Cortex of kidney (tissue), 1 donor: Measurements from ENCODE around the gene SCCPDH.

Experiments used
- DNase-seq: peaks from one replicate; lab custom pipeline; 2025; lab: John Stamatoyannopoulos, UW

Gene SCCPDH

DNA sequence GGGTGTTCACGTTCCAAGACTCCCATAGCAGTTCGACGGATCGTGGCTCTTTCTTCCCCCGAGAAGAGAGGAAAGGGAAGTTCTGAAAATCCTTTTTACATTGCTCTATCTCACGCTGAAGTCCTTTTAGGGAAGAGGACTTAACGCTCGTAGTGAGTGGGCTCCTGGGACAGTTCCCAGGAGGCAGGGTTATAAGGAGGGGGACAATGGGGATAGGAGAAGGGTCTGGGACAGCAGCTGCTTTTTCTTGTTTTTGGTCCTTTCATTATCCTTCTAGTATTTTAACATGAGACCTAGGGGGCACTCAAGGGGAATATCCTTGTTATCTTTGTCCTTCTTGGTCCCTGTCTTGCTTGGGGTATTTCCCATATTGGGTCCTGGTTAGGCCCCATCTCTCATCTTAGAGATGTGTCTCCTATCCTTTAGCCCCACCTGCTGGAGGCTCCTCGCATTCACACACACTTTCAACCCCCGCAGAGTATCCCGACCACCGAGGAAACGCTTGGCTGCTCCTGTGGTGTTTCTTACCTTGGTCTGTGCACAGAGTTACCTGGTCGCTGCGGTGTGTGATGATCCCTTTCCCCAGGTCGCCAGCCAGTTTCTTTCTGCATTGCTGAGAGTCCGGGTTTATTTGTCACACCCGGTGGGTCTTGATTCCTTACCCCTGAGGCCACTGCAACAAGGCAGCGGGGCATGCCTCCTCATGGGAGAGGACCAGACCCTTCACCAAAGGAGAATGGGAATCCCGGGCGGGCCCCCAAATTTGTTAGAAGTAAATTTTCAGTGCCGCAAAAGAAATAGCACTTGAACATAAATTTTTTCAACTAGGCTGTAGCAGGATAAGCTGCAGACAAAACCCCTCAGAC, 29.7 kb downstream of the SCCPDH start:
- no peak for DNase-seq

DNA sequence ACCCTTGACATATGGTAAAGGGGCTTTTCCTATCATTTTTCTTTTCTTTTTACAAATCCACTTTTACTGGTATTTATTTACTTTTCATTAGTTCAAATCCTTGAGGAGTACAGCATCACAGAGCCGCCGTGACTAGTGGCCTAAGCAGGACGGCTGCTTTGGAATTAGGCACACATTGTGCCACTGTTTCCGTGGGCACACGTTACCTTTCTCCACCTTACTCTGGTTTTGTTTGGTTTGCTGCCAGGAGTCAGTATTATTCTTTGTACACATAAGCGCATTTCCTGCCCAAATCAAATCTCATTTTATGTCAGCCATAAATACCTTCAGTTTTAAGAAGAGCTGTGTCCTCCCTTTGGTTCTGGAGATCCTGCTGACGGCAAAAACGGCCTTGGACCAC, 31.2 kb downstream of the SCCPDH start:
- DNase-seq = no peak

DNA sequence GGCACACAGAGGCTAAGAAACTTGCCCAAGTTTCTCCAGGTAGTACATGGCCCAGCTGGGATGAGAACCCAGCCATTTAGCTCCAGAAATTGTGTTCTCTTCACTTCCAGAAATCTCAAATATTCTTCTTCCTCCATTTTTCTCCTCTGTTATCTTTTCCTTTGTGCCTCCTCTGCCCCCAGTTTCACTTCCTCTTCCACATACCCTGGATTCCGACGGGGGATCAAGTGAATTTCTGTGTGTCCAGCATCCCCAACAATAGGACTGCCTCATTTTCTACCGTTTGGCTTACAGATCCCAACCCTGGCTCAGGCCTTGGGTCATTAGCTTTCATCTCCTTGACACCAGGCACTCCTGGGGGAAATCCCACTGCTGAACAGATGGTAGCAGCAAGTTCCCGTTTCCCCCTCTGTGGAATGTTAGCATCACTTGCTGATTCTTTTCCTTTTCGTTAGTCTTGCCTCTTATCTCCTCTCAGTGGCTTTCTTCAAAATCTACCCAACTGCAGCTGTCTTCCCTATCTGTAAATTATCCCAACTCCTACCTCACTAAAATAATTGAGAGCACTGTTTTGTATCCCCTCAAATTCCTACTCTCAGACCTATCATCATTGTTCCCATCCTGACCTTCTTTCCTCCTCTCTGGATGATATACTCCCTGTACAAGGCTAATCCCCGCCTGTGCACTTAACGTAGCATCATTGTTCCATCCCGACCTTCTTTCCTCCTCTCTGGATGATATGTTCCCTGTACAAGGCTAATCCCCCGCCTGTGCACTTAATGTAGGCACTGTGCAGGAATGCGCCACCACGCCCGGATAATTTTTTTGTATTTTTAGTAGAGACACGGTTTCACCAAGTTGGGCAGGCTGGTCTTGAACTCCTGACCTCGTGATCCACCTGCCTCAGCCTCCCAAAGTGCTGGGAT, 36.5 kb downstream of the SCCPDH start:
- no peak for DNase-seq

DNA sequence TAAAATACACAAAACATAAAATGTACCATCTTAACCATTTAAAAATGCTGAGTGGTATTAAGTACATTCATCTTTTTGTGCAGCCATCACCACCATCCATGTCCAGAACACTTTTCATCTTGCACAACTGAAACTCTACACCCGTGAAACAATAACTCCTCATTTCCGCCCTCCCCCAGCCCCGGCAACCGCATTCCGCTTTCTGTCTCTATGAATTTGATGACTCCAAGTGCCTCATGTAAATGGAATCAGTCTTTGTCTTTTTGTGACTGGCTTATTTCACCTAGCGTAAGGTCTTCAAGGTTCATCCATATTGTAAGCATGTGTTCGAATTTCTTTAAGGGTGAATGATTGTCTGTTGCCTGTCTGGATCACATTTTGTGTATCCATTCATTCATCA, 37.2 kb downstream of the SCCPDH start:
- DNase-seq = no peak

DNA sequence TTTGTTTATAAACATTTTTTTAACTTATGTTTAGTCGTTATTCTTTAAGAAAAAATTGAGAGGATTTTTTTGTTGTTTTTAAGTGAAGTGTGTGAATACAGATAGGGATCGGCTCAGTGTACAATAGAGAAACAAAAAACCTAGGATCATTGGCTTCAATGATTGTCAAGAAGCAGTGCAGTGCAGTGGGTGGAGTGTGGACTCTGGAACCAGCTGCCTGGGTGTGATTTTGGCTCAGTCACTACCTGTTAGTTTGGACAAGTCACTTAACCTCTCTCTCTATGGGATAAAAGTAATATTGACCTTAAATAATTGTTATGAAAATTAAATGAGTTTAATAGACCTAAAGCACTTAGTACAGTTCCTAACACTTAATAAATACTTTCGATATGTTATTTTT, 41.3 kb downstream of the SCCPDH start:
- DNase-seq = no peak

DNA sequence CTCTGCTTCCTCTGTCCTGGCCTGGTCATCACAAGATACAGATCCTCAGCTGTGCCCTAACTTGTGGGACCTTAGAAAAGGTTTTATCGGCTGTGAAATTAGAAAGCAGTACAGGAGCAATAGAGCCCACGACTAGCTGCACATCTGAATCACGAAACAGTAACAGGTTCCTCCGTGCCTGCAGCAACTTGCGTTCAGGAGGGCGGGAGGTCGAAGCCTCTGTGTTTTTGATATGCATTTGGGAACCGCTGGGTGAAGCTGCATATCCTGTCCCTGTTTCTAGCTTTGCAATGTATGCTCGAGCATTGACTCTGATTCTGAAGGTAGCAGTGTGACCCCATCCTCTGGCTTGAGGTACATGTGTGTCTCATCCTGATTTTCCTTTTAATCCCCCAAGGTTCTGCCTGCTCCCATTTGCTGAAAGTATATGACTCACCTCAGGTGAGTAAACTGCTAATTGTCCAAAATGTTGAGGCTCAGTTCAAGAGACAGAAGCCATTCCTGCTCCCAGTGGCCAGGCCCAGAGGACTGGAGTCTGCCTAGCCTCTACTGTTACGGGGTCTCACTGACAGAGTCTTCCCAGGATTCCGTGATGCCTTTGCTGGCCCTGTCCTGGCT, 44.3 kb downstream of the SCCPDH start:
- DNase-seq = no peak

DNA sequence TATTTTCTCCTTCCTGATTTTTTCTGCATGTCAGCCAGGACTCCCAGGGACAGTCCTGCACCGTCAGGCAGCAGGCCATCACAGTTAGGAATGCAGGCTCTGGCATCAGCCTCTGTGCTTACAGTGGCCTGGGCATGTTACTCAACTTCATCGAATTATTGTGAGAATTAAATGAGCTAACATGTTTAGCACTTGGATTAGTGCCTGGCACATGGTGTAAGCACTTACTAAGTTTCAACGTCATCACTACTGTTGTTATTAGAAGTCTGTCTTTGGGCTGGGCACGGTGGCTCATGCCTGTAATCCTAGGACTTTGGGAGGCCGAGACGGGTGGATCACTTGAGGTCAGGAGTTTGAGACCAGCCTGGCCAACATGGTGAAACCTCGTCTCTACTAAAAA, 45.1 kb downstream of the SCCPDH start:
- no peak for DNase-seq

DNA sequence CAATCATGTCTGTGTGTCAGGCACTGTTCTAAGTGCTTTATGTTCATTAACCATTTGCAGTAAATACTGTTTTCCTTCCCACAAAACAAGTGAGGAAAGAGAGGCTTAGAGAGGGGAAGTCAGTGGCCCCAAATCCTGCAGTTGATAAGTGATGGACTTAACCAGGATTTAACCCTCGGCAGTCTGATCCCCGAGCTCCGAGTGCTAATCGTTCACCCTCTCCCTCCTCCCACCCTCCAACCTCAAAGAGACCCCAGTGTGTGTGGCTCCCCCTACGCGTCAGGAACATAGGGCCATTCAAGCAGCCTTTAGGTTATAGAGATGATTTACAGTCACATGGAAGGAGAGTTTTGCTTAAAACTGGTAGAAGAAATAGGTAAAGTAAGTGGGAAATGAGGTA, 47.2 kb downstream of the SCCPDH start:
- DNase-seq = no peak

DNA sequence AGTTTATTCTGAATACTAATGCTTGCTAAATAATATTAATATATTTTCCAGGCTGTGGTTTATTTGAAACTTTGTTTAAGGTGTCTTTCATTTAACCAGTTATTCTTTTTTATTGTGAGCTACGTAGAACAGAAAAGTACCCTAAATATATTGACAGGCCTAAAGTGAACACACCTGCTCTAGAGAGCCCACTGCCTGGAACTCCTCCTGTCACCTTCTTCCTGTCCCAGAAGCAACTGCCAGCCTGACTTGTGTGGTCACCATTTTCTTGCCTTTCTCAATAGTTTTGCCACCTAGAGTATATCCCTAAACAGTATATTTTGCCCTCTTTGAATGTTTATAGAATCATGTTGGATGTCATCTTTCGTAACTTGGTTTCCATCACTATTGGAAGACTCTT, 48.5 kb downstream of the SCCPDH start:
- DNase-seq = no peak

DNA sequence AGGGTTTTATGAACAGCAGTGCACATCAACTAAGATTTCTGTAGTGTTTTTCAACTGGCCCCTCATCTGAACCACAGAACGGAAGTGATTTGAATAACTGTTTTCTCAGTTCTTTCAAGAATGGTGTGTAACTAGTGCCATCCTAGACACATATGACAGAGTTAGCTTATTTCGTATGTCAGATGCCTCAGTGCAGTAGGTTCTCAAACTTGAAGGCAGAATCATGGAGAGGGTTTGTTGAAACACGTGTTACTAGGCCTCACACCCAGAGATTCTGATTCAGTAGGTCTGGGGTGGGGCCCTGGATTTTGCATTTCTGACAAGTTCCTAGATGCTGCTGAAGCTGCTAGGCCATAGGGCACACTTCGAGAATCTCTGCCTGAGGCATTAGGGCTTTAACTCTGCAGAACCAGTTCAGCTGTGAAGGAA, 49.0 kb downstream of the SCCPDH start:
- no peak for DNase-seq

DNA sequence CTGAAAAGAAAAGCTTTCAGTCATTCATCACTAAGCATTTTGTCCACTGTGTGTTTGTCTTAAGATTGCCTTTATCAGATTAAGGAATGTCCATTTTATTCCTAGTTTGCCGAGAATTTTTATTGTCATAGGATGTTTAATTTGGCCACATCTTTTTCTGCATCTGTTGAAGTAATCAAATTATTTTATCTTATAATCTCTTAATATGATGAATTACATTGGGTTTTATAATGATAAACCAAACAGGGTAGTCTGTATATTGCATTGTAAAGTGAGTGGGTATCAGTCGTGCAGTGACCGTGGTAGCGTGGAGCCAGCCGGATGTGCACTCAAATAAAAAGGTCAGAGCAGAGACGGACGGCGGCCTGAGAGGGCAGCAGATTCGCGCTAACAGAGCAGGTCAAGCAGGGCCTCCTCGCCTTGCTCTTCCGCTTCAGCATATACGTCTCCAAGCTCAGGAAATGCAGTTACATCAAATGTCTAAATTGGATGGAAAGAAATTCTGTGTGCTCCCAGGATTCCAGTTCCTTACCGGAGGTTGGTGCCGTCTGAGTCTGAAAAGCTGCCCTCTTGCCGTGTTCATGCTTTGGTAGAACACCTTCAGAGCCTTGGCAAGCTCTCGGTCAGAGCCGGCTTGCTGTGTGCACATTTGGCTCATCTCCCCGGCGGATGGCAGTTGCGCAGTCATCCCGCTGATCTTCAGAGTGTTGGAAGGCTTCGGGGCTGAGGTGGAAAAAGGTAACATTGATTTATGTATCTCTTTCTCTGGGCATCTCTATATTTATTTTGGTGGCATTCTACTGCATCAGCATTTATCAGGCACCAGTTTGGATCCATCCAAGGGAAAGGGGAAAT, 51.5 kb downstream of the SCCPDH start:
- no peak for DNase-seq

DNA sequence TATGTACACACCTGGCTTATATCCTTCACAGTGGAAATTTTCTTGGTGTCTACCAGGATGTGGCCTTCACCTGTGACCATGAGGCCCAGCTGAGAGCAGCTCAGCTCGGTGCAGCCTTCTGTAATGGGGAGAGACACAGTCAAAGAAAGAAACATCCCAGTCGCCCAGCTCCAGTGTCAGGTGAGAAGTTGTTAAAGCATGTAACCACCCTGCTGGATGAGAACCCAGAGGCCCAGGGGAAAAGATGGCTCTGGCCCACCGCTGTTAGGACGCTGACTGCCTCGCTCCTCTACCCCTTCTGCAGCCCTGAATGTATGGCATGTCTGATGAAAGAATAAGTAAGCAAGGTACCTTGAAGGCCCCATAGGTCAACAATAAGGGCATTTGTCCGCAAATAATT, 52.7 kb downstream of the SCCPDH start:
- DNase-seq = no peak

DNA sequence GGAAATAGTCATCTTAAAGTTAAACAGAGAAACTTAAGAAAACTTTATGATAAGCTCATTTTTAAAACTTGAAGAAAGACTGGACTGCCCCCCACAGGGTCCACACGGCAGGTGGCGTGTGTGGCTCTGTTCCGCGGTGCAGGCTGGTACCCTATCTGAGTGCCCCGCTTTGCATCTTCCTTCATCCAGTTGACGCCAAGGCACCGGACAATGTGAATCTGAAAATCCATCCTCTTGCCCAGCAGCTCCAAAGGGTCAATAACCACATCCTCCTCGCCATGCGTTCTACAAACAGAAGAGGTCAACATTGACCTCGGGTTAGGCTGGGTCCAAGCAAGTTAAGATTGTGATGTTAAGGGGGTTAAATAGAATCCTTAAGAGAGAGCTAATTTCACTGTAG, 54.5 kb downstream of the SCCPDH start:
- no peak for DNase-seq

DNA sequence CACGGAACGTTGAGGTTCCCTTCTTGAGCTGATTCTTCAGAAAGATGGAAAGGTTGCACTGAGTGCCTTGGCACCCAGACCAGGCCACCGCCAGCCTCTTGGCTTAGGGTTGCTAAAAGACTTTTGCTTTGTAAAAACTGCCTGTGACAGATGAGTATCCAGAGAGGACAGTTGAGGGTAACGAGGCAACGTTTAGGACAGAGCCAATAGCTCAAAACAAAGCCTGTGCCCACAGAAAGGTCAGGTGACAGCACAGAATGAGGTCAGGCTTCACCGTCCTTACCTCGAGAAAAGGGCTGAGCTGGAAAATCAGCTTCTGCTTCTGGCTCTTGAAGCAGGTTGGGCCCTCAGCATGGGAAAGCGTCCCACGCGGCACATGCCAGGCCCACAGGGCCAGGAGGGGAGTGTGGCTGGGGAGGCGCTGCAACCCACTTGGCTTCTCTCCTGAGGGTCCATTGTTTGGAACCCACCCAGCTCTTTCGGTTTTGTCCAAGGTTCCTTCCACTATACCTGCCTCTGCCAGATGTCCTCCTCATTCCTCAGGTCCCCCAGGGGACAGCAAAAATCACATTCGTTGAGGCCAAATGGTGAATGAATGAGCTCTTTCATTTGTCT, 55.5 kb downstream of the SCCPDH start:
- no peak for DNase-seq

DNA sequence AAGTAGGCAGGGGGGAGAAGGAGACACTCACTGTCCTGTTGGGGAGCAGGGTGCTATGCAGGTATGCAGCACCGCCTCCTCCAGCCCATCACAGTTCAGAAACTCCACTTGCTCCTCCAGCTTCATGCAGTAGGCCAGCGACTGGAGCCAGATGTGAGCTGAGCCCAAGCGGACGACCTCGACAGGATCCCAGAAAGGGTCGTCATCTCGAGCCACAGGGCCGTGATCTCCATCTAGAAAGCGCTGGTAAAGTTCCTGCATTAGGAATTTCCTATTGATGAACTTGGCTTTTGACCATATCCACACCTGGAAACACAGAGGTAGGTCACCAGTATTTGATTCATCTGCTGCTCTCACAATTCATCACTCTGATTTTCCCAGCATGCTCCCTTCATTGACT, 56.1 kb downstream of the SCCPDH start:
- DNase-seq = no peak

DNA sequence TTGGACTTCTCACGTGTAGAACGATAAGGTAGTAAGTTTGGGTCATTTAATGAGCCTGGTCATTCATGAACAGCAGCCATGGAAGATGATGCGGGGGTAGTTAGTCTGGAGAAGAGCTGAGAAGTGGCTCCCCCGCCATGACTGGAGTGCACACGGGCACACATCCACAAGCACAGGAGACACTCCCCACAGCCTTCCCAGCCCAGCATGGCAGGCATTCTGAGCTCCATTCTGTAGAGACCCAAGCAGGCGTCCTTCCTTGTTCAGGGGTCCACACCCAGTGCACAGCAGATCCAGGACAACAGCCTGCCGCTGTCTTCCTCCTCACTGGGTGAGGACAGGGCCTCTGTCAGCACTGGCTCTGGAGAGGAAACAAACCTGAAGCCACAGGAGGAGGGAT, 57.0 kb downstream of the SCCPDH start:
- DNase-seq = no peak

DNA sequence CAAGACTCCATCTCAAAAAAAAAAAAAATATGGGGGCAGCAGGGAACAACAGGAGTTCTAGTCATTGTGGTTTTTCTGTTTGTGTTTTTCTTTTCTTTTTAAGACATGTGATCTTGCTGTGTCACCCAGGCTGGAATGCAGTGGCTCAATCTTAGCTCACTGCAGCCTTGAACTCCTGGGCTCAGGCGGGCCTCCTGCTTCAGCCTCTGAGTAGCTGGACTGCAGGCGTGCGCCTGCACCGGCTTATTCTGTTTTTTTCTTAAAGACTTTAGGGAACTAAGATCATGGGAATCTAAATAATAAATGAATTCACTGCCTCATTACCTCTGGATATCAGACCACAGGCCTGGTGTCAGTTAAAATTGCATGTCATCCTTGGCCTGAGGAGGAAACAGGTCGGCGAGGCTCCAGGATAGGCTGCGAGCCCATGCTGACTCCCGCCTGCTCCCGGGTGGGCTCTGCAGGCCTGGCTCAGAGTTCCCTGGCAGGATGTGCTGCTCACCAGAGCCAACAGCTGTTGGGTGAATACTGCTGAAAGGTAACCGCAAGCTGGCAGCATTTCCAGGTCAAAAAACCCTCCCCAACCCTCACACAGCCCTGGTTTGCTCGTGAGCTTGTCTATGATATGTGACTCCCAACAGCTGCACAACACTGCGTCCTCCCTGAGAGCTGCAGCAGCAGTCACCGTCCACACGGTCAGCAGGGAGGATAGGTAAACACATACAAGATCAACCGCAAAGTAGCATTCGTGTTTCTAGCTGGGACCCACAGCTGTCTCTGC, 58.1 kb downstream of the SCCPDH start:
- DNase-seq = no peak

DNA sequence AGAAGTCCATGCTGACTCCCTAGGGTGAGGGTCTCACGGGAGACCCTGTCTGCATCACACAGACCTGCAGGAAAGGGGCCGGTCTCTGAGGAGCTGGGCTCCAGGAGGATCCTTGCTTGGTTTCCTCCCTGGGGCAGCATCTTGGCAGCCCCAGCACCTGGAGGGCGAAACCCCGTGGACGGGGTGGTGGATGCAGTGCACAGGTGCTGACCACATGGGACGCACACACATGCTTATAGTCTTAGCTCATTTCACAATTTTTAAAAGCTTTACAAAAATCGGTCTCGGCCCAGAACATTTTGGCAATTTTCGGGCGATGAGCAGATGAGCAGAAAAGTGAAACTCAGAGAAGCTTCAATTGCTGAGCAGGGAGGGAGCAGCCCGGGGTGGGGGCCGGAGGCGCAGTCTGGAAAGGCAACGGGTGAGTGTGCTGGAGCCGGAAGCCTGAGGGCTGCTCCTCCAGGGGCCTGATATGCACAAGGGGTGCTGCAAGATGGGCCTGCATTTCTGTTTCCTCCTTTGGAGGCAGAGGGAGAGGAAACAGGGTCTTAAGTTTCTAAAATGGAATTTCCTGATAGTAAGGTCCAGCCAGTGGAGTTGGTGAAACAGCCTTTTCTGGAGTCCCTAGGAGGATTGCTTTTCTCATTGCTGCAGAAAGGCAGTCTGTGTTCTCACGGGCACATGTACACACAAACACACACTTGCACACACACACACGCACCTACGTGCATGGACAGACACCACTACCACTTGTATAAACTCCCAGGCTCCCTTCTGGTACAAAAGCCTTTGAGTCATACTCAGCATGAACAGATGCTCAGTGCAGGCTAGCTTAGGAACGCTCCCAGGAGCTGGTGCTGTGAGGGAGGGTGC, 60.6 kb downstream of the SCCPDH start:
- DNase-seq = no peak

DNA sequence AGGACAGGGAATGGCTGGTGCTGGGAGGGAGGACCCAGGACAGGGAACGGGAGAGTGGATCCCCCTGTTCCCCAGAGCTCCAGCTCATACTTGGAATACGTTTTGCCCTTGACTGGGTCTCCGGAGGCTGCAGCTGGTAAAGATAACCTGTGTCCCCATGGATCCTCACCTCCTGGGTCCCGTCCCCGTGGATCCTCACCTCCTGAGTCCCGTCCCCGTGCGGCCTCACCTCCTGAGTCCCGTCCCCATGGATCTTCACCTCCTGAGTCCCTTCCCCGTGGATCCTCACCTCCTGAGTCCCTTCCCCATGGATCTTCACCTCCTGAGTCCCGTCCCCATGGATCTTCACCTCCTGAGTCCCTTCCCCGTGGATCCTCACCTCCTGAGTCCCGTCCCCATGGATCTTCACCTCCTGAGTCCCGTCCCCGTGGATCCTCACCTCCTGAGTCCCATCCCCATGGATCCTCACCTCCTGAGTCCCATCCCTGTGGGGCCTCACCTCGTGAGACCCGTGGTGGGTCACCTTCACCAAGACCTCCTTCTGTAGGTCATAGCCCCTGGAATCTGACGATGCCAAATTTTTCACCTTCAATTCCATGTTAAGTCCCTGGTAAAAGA, 61.4 kb downstream of the SCCPDH start:
- no peak for DNase-seq
